Right hindlimb (tissue), 1 donor: ENCODE results near the gene CASP9.
A peak's percentile ranks its signal among the peaks of the same experiment; 100 is the strongest.
"Not testable (repeated sequence)": the region's sequence is repeated elsewhere in the genome, so short reads cannot be mapped to it uniquely, and the experiment has no call there.

Experiments
- DNase-seq: peaks from one replicate; pipeline ENCODE4 v3.0.0-alpha.2; 2018

Gene CASP9

DNA sequence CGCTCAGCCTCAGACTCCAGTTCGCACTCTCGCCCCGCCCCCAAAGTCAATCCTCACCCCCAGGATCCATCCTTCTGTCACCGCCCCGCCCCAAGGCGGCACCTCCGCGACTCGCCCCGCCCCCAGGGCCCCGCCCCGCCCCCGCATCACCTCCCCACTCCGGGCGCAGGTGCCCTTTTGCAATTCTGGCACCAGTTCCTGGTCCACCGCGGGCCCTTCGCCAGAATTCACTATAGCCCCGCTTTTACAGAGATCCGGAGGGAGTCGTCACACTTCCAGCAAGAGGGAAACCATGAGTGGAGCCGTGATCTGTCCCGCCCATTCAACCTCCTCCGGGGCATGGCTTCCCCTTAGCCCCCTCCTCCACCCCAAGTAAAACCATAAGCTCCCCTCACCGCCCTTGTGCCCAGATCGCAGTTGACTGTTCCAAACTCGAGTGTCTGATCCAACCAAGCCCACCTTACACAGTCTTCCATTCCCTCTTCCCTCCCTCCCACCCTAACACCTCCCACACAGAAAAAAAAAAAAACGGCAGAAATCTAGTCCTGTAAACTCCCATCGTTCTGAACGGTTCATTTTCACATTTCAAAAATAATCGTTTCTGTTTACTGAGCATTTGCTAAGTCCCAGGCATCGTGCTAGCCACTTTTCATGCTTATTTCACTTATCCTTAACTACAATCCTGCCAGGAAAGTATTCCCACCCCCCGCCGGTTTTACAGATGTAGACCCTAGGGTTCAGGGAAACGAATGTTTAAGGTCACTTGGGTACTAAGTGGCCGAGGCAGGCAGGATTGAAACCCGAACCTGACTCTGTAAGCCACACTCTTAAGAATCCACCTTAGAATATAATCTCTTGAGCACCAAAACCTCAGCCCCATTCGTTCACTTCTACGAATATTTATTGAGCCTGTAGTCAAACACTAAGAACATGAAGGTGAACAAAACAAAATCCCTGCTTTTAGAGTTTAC lies 1.3 kb upstream of the CASP9 start:
- DNase-seq, result no peak

DNA sequence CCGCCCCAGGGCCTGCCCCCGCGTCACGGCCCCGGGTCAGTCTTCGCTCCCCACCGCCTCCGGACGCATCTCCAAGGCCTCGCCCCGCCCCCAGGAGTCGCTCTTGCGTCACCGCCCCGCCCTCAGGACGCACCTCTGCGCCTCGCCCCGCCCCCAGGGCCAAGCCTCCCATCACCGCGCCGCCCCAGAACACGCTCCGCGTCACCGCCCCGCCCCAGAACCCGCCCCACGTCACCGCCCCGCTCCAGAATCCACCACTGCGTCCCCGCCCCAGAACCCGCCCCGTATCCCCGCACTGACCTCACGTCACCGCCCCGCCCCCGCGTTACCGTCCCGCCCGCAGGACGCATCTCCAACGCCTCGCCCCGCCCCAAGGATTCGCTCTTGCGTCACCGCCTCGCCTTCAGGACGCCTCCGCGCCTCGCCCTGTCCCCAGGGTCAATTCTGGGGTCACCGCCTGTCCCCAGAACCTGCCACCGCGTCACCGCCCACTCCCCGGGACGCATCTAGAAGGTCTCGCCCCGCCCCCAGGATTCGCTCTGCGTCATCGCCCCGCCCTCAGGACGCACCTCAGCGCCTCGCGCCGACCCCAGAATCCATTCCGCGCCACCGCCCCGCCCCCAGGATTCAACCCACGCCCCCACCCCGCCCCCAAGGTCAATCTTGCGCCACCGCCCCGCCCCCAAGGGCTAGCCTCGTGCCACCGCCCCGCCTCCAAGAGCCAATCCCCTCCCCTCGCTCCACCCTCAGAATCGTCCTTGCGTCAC lies 451 bp upstream of the CASP9 start:
- DNase-seq, result peak; percentile 100

DNA sequence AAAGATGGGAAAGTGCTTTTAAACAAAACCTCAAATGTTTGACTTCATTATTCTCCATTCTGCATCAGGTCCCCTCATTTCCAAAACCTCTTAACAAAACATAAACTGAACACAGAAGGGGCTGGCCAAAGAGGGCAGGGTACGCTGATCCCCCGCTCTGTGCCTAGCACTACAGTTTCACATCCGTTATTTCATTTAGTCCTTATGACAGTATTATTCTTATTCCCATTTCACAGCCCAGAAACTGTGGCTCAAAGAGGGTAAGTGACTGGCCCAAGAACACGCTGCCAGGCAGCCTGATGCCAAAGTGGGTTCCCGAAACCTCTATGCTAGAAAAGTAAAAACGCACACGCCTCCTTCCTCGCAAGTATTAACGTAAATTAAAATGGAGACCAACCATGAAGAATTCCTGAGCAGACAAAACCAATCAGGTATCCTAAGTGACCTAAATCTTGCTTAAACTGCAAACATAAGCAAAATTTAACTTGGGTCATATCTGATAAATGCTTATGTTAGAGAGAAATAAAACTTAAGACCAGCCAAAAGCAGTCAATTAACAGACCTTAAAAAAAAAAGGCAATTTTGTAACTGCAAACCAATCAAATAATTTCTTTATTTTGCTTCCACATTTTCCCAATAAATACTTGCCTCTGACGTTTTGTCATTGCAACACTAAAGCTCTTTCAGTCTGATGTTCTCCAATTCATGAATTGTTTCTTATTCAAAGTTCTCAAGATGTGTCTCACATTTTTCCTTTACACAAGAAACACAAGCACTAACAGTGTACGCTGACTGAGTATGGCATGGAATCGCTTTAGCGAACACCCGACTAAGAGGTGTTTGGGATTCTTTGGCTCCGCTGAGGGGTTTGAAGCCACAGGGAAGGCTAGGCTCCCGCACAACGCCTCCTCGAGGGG lies 653 bp downstream of the CASP9 start:
- no peak for DNase-seq

DNA sequence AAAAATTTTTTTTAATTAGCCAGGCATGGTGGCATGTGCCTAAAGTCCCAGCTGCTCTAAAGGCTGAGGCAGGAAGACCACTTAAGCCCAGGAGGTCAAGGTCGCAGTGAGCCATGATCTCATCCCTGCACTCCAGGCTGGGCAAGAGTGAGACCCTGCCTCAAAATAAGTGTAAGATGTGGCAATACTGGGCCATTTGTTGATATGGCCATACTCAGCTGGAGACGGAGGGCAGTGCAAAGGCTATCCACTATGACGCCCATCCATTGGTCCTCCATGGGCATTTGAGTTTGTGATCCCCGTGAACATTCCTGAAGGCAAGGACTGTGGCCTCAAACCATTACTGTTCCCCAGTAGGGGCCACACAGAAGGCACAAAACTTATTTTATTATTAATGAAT lies 1.5 kb downstream of the CASP9 start:
- no peak for DNase-seq

DNA sequence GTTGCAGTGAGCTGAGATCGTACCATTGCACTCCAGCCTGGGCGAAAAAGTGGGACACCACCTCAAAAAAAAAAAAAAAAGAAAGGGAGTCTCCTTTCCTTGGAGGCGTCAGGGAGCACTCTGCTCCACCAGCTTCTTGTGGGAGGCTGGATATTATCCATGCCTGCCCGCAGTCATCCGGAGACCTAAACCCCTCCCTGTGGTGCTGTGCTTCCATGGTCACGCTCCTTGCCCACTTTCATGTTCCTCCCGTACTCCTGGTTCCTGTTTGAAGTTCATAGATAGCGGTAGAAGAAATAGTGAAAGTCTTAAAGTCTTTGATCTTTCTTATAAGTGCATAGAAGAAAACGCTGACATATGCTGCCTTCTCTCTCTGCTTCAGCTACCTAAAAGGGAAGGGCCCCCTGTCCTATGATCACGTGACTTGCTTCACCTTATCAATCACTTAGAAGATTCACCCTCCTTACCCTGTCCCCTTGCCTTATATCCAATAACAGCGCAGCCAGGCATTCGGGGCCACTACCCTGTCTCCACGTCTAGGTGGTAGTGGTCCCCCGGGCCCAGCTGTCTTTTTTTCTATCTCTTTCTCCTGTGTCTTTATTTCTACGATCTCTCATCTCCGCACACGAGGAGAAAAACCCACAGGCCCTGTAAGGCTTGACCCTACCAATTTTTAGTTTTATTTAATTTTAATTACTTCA lies 2.7 kb downstream of the CASP9 start:
- not testable (repeated sequence) for DNase-seq

DNA sequence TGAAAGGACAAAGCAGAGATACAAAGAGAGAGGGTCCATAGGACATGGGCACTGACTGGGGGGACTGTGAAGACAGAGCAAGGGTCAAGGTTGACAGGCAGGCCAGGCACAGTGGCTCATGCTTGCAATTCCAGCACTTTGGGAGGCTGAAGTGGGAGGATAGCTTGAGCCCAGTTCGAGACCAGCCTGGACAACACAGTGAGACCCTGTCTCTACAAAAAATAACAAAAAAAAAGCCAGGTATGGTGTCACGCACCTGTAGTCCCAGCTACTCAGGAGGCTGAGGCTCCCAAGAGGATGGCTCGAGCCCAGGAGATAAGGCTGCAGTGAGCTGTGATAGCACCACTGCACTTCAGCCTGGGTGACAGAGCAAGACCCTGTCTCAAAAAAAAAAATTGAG lies 4.4 kb downstream of the CASP9 start:
- DNase-seq, result no peak

DNA sequence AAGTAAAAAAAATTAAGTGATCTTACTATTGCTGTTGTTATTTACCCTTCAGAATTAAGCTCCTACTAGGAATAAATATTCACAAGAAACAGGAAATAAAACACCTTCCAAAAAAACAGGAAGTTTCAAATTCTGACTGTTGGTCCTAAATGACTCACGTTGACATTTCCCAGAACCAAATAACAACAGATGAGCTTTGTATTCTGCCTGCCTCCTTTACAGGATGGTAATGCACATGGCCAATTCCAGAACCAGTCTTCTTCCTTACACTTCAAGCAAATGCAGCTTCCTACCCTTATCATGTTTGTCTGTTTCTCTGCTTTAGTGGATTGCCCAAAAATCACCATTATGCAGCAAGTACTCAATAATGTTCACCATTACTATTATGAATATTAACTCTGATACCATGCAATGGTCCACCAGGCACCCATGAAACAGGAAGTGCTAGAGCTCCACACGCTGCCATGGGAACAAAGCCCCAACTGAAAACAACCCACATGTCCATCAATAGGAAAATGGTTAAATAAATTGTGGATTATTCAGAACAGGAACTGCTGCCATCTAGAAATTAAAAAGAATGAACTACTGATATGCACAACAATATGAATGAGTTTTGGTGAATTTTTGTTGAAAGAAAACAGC lies 8.9 kb downstream of the CASP9 start:
- DNase-seq, result no peak

DNA sequence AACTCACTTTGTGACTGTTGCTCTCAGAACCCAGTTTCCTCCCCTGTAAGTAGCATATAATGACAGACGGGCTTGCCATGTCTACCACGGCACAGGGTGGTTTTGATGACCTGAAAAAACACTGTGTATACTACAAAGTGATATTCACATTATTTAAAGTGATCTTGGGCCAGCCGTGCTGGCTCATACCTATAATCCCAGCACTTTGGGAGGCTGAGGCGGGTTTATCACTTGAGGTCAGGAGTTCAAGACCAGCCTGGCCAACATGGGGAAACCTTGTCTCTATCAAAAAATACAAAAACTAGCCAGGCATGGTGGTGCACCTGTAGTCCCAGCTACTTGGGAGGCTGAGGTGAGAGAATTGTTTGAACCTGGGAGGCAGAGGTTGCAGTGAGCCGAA lies 9.5 kb downstream of the CASP9 start:
- DNase-seq, result not testable (repeated sequence)

DNA sequence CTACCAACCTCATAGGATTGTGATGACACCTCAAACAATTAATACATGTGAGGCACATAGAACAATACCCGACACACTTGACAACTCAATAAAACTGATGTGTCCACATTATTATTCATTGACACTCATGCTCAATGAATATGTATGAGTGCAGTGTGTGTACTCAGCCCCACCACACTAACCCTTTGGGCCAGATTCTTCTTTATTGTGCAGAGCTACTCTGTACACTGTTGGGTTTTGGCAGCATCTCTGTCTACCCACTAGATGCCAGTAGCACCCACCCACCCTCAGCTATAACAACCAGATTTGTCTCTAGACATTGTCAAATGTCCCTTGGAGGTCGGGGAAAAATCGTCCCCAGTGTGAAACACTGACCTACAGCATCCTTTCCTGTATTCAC lies 10.1 kb downstream of the CASP9 start:
- no peak for DNase-seq

DNA sequence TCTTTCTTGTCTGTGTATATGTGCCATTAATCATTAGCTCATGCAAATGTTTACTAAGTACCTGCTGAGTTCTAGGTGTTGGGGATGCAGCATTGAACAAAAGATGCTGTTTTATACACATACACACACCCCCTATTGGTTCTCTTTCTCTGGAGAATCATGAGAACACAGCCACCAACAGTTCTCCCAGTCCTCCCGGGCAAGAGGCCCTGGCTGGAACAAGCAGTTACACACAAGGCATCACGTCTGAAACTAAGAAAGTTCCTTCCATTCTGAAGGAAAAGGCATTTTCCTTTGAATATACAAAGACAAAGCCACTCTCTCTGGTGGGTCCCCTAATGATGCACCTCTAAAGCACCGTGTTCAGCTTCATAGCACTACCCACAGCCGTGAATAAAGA lies 10.8 kb downstream of the CASP9 start:
- no peak for DNase-seq

DNA sequence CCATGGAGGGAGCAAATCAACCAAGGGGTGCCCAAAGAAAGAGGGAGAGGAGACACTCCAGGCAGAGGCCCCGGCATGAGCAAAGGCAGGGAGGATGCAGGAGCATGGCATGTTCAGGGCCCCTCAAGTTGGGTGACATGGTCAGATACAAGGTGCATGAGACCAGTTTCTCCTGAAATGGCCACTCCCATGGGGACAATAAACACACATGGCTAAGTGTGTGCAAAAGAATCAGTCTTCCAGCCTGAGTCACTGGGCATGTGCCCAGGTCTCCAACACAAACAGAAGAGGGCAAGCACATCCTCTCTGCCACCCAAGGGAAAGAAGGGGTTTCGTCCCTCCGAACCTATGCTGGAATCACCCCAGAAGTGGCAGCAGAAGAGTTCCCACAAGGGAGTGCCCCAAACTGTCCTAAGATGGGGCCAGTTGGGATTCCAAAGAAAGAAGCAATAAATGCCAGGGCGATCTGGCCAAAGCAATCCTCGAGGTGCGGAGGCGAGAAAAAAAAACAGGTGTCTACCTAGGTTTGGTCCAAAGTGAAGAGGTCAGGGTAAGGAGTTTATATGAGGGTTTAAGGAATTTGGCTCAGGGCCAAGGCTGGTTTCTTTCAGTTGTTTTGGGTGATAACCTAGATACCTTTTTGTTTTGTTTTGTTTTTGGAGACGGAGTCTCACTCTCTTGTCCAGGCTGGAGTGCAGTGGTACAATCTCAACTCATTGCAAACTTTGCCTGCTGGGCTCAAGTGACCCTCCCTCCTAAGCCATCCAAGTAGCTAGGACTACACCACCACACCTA lies 13.2 kb downstream of the CASP9 start:
- DNase-seq, result no peak

DNA sequence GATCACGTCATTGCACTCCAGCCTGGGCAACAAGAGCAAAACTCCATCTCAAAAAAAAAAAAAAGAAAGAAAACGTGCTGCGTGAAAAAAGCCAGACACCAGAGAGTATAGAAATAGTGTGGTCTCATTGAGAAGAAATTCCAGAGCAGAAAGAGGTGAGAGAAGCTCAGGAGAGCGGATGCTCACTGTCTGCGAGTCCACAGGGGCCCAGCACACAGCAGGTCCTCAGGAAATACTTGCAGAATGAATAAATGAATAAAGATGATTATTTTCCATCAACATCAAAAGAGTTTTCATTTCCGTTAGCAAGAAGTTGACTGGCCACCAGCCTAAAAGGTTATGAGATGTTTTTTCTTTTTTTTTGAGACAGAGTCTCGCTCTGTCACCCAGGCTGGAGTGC lies 14.4 kb downstream of the CASP9 start:
- no peak for DNase-seq

DNA sequence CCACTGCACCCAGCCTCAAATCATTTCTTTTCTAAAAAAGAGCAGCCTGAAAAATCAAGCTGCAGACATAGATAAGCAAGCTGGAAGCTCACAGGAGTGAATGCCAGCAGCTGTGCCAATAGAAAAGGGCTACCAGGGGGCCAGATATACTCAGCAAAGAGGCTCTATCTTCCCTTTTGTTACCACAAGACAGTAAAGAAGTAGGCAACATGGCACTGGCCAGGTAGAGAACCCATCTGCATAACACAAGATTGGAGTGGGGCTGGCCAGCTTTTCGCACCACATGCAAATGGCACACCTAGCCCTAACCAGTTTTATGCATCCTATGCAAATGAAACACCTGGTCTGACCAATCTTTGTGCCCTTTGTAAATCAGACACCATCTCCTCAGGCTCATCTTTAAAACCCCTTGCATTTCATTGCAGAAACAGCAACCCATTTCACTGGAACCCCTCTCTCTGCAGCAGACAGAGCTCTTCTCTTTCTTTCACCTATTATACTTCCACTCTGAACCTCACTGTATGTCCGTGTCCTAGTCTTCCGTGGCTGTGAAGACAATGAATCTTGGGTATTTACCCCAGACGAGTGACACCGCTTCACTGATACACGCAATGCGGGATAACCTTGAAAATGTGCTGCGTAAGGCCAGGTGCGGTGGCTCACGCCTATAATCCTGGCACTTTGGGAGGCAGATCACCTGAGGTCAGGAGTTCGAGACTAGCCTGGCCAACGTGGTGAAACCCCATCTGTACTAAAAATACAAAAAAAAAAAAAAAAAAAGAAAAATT lies 15.1 kb downstream of the CASP9 start:
- DNase-seq, result no peak

DNA sequence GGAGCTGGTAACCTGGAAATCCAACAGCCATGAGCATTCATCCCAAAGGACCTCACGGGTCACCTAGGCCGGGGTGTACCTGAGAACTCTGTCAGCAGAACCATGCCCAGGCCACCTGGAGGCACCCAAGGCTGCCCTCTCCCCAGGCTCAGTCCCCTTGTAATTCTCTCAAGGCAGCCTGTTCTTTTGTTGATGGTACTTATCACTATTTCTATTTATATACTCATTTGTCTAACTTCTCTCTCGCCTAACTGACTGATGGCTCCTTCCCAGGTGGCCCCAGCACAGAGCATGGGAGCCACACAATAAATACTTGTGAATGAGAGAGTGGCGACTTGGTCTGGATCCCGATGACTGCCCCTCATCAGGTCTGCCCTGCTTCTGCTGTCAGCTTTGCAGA lies 16.7 kb downstream of the CASP9 start:
- no peak for DNase-seq

DNA sequence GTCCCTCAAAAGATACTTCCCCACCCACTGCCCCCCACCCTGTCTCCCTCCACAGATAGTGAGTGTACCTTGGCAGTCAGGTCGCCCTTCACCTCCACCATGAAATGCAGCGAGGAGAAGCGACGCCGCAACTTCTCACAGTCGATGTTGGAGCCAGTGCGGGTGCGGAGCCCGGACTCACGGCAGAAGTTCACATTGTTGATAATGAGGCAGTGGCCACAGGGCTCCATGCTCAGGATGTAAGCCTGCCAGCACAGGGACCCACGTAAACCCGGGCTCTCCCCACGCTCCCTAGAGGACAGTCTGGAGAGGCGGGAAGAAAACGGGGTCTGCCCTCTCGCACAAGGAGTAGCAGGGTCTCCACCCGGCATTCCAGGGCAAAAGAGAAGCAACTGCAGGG lies 17.2 kb downstream of the CASP9 start:
- DNase-seq, result no peak

DNA sequence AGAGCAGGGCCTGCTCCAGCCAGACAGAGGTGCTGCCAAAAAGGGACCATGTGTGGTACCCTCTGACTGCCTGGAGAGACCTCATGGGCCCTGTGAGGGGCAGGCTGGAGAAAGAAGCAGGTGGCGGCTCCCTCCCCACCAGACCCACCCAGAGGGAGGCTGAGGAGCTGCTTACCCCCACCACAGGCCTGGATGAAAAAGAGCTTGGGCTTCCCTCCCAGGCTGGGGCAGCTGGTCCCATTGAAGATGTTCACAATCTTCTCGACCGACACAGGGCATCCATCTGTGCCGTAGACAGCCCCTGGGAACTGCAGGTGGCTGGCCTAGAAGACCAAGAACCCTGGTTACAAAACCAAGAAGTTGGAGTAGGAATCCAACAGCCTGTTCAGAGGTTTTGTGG lies 19.6 kb downstream of the CASP9 start:
- DNase-seq, result no peak

DNA sequence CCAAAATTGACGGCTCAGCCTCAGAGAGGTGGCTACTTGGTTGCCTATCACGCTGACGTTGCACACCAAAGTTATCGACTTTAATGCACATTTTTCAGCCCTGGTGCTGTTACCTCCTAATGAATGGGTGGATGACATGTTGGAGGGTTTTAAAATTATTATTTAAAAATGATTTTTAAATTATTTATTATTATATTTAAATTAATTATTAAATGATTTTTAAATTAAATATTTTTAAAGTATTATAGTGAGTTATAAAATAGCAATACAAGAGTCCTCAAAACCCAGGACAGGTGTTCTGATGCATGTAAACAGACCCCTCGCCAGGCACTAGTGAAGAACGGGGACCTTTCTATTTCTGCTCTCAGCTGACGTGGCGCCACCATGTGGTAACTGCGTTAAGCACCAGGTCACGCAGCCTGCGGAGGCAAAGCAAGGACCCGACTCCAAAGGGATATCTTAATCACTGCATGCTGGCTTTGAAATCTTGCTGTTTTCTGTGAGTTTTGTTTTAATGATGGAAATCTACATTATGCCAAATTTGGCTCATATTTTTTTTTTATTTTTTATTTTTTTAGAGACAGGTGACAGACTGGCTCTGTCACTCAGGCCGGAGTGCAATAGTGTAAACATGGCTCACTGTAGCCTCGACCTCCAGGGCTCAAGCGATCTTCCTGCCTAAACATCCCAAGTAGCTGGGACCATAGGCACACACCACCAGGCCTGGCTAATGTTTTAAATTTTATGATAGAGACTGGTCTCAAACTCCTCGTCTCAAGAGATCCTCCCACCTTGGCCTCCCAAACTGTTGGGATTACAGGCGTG lies 22.6 kb downstream of the CASP9 start:
- no peak for DNase-seq

DNA sequence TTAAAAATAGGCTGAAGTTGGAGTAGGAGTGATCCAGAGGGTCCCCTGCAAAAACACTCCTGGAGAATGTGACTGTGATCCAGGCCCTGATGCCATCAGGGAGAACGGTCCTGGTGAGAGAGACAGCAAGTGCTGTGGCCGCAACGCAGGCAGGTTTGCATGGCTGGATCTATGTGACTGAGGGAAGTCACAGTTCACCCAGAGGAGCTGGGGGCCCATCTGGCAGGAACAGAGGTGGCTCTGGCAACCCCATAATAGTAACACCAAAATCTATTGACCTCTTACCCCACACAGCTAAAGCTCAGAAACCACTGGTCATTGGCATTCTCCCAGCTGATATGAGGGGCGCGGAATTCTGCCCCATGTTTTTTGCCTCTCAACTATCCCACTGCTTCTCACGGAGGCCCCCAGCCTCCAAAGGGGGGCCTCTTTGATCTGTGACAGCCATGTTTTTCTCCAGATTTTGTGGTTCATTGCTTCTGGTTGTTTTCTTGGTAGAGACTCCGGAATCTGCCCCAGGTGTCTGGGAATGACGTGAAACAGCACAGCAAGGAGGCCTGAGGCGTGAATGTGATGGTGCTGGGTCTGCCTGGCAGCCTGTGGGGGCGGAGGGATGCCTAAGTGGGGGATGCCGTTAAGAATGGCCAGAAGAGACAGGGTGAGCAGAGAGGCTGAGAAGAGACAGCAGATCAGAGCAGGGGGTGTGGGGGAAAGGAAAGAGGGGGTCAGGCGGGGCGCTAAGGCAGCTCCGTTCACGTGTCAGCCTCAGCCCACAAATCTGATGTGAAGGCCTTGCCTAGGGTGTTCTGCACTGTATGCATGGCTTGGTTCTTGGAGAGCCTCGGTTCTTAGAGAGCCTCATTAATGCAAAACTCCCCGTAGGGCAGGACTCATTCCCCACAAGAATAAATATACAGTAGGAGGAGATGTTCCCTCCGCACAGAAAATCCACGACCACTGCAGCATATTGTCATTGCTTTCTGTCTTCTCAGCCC lies 23.5 kb downstream of the CASP9 start:
- no peak for DNase-seq
